Activated CD4-positive, alpha-beta T cell treated with anti-CD3 and anti-CD28 coated beads for 1 hour (primary cell): Measurements from ENCODE around the gene CNDP2.

Experiments
- DNase-seq: peaks from one replicate; pipeline ENCODE4 v3.0.0-alpha.2; 2020

Gene CNDP2

DNA sequence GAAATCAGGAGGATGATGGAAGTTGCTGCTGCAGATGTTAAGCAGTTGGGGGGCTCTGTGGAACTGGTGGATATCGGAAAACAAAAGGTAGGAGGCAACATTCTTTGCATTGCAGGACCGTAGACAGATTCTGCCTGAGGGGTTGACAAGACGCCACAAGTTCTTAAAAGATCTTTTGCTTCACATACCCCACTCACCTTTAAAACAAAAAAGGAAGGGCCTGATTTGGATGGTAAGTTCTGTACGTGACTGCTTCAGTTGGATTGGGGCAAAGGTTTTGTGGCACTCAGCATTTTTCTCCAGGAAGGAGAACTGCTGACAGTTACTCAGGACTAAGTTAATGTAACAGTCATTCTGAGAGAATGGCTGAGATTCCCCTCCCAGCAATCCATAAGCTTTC, 5.2 kb downstream of the CNDP2 start:
- no peak for DNase-seq

DNA sequence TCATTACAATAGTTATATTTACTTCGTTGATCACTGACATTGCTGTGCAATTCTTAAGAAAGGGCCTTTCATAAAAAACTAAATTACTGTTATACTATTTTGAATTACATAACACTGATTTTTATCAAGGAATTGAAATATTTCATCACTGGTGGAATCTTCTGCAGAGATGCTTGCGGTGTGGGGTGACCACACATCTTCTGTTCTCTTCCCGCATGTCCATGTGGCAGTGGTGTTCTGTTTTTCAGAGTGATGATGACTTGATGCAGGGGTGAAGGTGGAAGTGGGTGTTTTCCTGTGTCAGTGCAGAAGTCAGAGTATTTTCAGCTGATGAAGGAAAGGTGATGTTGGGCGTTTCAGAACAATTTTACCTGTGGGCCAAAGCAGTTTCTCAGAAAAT, 7.0 kb downstream of the CNDP2 start:
- DNase-seq: no peak

DNA sequence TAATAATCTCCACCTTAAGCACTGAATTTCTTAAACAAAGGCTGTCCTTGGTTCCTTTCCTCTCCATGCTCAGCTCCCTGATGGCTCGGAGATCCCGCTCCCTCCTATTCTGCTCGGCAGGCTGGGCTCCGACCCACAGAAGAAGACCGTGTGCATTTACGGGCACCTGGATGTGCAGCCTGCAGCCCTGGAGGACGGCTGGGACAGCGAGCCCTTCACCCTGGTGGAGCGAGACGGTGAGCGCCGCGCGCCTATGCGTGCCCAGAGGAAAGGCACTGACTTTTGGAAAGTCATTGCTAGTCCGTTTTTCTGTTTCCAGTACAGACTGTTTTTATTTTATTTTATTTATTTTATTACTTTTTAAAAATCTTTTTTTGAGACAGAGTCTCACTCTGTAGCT, 9.6 kb downstream of the CNDP2 start:
- DNase-seq: no peak

DNA sequence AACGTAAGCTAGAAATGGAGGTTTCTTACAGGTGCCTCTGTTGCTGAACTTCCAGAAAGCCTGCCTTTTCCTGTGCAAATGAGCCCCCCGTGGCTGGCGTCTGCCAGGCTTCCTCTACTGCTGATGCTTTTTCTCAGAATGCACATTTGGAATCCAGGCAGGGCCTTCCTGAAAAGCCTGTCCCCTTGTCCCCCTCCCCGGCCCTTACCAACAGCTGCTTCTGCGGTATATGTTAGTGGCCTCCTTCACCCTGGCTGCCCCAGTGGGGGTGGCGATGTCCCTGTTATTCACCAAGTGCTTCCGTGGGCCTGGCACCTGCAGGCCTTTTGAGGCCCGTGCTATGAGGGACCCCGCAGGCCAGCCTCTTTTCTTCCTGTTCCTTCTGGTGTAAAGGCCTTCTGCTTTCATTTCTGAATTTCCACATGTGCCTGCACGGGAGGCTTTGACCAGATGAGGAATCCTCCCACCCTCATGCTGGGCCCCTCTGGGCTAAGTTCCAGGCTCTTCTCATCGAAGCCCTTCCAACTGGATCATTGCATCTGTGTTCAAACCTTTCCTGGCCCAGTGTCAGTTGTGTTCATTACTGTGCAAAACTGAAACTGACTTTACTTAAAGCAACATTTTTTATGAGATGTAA, 10.4 kb downstream of the CNDP2 start:
- DNase-seq: no peak

DNA sequence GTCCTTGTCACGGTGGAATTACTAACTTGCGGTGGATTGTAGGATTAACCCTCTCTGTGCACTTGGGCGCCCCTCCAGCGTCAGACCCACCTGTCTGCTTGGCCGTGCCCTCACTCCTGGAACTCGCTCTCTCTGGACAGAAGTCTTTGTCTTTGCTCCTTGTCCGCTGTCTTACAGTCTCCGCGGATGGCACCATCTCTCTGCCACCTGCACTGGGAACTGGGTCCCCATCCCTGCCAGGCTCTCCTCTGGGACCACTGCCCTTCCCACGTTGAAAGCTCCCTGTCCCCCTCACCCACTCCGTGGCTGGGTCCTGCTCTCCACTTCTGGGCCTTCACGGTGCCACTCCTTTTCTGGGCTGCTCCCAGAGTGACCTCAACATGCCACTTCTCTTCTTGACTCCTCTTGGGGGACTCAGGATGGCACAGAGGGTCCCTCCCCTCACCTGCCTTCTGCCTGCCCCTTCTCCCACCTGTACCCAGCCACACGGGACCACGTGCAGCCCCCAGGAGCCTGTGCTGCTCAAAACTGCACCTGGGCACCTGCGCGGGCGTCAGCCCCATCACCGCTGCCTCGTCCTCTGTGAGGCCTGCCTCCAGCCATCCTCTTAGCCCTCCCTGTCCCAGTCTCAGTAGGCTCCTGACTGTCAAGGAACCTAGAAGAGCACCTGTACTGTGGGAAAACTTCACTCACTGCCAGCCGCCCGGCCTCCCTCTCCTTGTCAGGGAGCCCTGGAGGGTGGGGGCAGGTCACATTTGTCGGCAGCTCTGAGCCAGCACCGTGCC, 11.1 kb downstream of the CNDP2 start:
- DNase-seq: no peak

DNA sequence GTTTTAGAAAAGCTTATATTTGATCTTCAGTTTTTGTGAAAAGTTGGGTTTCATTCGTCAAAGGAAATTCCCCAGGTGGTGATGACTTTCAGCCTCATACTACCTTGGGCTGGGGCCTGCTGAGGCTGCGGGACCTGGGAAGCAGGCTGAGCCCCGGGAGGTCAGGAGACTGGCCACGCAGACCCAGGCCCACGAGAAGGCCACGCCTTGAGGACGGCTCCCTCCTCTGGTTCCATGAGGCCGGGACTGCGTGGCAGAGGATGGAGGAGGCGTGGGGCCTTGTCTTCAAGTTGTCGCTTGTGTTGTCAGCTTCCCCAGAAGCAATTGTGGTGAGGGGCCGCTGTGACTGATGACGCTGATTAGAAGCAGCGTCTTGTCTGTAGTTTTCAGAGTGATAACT, 11.8 kb downstream of the CNDP2 start:
- no peak for DNase-seq

DNA sequence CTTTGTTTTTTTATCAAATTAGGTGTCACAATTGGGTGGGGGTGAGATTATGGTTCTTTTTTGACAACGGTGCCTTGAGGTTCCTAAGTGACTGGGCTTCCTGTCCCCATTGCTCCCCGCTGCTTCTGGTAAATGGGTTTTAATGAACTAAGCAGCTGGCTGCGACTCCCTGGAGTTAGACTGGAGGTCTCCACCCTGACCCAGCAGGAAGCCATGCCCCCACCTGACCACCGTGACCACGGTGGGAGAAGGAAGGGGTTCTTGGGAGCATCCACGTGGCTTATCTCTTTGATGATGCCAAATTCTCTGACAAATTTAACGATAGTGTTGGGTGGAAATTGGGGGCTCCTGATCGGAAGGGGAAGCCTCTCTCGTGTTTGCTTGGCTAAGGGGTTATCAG, 12.2 kb downstream of the CNDP2 start:
- DNase-seq: no peak

DNA sequence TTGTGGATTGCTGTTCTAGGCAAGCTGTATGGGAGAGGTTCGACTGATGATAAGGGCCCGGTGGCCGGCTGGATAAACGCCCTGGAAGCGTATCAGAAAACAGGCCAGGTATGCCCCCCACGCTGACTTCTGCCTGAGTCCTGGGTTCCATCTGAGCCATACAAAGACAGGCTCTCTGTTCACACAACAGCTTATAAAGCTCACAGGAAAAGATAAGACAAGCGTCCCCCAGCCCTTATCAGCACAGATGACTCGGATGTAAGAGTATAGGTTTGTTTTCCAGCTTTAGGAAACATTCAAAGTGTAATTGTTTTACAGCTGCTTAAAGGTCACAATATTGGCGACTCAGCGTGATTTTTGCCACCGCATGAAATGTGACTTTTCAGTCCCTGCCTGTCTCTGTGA, 12.7 kb downstream of the CNDP2 start:
- DNase-seq: no peak

DNA sequence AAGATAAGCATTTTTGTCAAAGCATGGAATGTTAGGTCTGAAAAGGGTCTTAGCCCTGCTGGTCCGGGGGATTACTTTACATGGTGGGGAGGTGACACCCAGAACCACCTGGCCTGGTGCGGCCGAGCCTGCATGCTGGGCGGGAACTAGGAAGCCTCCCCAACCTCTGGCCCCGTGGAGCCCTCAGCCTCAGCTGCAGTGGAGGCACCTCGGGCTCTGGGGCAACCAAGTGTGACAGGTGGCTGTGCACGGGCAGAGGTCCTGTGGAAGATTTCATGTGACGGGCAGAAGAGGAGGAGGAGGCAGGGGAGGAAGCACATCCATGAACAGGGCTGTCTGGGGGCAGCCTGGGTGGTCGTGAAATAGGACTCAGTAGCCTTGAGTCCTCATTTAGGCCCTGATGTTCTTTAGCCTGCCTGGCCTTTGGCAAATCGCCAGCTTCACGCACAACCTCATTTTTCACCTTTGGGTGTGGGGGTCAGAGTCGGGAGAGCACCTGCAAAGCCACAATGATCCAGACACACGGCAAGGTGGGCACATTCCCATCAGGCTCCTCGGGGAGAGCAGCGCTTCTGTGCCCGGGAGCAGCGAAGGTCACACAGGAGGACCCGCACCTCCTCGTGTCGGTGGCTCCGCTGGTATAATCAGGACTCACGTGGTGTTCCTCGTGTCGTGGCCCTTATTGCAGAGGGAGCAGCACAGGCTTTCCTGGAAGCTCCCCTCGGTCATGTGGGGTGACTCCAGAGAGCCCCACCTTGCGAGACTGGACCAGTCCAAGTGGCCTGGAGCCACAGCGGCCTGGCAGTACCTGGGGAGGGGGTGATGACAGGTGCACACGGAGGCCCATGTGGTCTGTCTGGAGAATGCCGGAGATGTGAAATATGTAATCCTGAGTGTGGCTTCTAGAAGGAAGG, 13.9 kb downstream of the CNDP2 start:
- DNase-seq: no peak

DNA sequence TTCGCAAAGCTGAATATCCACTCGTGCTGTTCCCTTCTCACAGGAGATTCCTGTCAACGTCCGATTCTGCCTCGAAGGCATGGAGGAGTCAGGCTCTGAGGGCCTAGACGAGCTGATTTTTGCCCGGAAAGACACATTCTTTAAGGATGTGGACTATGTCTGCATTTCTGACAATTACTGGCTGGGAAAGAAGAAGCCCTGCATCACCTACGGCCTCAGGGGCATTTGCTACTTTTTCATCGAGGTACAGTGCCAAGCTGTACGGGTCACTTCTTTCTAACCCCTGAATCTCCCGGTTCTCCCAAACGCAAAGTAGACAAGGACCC, 14.6 kb downstream of the CNDP2 start:
- DNase-seq: no peak

DNA sequence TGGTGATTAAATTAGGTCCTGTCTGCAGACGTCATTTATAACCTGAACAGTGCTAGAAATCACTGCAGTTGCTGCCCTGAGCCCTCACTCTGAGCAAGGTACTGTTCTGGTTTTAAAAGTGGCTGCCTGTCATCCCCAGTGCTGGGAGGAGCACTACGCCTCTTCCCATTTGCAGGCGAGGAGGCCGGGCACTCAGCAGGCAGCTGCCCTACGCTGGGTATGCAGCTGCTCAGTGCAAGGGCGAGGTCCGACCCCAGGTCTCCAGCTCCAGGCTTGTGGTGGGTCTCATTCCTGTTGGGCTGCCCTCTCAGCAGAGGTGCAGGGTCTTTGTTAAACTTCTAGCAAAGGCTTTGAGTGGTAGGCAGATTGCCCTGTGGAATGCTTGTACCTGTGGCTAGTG, 15.7 kb downstream of the CNDP2 start:
- no peak for DNase-seq

DNA sequence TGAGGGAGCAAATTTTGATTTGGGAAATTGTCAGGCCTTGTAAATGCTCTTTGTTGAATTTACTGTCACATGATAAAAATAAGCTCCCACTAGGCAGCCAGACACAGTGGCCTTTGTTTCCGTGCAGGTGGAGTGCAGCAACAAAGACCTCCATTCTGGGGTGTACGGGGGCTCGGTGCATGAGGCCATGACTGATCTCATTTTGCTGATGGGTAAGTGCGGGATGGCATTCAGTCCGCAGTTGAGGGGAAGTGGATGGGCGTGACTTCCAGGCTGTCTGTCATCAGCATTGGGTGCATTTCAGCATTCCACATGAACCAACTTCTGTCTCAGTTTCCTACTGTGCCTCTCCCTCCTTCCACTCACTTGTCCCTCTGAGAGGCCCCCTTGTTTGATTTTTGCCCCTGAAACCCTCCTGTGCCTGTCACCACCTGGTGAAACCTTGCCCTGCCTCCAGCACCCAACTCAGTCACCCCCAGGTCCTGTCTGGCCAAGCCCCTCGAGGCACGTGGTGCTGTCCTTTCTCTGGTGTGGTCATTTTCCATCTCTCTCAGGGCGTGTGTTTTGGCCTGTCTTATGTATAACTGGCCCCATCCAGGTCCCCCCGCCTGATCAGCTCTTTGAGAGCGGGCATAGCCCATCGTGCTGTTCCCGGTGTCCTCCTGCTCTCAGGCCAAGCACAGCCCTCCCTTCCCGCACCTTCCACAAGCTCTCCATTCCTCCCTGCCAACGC, 16.3 kb downstream of the CNDP2 start:
- no peak for DNase-seq

DNA sequence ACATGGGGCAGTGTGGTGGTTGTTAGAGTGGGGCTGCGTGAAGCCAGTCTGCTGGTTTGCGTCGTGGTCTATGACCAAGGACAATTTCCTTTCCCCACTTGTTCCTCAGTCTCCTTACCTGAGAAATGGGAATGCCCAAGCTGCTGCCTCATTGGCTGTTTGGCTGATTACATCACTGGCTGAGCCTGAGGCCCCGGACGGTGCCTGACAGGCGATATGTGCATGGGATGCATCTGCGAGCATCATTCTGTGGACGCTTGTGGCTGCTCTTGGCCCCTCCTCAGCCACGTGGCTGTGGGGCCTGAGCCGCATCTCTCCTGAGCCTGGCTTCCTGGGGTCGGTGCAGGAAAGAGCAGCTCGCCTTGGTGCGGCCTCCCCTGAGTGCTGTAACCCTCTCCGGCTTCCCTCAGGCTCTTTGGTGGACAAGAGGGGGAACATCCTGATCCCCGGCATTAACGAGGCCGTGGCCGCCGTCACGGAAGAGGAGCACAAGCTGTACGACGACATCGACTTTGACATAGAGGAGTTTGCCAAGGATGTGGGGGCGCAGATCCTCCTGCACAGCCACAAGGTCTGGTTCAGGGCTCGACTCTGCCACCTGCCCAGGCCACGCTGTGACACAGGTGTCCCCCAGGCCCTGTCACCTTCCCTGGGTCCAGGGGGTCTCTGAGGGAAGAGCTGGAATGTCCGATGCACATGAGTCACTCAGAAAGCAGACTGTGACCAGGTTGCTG, 17.2 kb downstream of the CNDP2 start:
- DNase-seq: no peak

DNA sequence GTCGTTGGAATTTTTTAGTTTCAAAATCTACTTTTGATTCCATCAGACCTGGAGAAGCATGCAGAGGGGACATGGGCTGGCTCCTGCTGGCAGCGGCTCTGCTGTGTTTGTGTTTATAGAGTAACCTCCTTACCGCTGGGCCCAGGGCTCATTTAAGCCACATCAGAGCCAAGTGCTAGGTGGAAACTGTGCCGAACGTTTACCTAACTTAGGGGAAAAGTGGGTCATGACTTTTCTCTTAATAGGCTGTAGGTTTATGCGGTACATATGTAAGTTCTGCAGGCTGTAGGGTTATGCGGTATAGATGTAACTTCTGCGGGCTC, 17.7 kb downstream of the CNDP2 start:
- DNase-seq: no peak

DNA sequence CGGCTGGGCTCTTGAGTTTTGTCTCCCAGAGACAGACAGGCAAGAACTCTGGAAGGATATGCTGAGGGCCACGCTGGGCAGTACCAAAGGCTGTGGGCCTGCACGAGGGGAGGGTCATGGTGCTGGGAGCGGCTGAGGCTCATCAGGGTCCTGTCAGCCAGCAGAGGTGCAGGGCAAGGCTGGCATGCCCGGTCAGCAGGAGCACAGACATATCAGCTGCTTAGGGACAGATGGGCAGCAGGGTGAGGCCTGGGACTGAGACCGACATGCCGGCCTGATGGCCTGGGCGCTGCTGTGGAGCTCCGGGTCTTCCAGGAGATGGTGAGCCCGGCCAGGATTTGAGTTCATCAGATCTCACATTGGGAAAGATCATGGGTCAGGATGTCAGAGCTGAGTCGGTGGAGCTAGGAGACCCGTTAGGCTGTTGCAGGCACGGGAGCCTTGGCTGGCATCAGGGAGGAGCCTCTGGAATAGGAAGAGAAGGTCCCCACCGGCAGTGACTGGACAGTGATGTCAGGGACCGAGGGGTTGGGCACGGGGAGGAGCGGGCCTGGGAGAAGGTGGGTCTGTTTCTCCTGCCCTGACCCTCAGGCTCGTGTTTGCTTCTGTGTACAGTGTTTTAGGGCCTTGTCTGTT, 18.8 kb downstream of the CNDP2 start:
- no peak for DNase-seq

DNA sequence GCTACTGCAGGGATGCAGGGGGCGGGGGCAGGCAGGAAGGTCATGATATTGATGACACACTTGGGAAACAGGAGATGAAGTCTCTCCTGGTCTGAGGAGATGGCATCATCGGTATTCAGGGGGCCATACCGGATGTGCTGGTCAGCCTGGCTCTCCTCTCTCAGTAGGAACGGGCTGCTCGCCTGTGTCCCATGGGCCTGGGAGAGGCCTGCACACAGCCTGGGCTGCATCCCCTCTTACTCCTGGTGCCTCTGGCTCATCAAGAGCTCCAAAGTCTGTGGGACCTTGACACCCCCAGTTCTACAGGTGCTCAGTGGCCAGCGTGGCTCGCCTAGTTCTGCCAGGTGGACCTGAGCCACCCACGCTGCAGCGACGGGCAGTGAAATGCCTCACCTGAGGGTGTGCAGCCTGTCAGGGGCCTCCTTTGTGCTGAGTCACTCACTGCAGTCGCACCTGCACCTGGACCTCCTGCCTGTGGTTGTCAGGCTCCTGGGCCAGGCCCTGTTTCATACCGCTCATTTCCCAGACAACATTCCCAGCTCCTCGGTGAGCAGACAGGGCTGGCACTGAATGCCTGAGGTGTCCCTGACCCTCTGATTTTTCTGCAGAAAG, 19.6 kb downstream of the CNDP2 start:
- no peak for DNase-seq

DNA sequence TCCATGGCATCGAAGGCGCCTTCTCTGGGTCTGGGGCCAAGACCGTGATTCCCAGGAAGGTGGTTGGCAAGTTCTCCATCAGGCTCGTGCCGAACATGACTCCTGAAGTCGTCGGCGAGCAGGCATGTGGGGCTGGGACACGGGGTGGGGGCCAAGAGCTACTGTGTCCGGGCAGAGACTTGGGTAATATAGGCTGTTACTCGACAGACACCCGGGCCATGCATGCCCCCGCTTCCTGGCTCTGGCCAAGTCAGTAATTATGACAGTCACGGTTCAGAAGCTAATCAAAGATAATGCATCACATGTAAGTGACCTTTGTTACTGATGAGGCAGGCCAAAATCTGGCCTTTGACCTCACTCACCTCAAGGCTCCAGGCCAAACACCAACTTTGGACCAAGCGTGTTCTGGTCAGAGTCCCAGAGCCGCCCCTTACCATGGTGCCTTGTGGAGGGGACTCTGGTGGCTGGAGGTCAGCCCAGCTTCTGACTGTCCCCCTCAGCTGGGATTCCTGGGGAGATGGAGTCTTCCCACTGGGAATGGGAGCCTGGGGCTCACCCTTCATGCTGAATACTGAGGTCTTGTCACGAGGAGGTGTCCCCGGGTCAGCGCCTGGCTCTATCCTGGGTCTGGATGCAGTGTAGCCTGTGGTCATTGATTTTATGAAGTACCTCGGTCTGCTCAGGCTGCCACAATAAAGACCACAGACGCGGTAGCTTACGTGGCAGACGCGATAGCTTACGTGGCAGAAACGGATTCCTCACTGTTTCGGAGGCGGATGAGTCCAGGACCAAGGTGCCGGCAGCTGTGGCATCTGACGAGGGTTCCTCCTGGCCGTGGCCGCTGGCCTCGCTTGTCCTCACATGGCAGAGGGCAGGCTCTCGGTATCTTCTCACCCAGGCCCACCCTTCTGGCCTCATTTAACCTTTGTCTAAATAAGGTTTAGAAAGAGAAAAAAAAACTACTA, 20.4 kb downstream of the CNDP2 start:
- DNase-seq: no peak

DNA sequence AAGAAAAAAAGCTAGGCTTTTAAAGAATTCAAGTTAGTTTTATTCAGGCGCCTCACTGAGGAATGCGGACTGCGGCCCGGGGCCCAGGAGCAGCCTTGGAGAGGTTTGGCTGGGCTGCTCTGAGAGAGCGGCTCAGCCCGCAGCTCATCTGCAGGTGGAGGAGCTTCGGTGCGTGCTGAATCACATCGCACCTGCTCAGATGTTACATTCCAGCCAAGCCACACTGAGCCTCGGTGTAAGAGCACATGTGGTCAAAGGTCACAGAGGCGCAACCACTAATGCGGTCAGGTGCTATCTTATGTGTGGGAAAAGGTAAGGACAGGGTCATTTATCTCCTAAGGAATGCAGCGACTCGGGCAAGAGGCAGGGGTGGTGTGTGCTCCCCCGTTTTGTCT, 21.1 kb downstream of the CNDP2 start:
- no peak for DNase-seq

DNA sequence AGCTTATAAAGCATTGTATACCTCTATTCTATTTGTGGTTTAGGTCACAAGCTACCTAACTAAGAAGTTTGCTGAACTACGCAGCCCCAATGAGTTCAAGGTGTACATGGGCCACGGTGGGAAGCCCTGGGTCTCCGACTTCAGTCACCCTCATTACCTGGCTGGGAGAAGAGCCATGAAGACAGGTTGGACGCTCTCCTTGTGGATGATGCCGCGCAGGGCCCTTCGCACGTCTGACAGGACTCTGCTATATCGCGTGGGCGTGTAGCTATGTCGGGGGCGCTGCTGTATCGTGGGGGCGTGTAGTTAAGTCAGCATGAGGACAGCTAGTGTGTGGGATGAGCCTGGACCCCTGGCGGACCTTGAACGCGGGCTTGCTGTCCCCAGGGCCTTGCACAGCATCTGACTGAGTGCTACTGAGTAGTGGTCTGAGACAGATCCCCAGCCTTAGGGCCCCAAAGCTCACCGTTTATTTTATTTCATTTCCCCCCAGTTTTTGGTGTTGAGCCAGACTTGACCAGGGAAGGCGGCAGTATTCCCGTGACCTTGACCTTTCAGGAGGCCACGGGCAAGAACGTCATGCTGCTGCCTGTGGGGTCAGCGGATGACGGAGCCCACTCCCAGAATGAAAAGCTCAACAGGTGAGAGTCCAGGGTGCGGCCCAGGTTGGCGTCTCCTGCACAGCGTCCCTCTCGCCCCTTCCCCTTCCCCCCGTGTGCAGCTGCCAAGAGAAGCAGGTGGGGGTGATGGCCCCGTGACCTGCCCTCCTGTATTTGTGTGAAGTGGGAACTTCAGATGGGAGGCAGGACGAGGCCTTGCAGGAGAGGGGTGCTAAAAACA, 22.5 kb downstream of the CNDP2 start:
- DNase-seq: no peak
